GM18502 (cell line): ENCODE measurements around the gene DUS1L.

Experiments used
- ATAC-seq: cut with Tn5 transposase; IDR thresholded peaks from one replicate; pipeline ENCODE4 v1.9.1; 2021; ENCODE audit warnings: mild to moderate bottlenecking; ENCODE audit not compliant: unreplicated experiment, poor library complexity

DUS1L gene

GRCh38 chr17:82018152-82018988 lies 47.2 kb downstream of the DUS1L start:
- ATAC-seq, result no peak

GRCh38 chr17:82017612-82018151 lies 47.9 kb downstream of the DUS1L start:
- no peak for ATAC-seq

GRCh38 chr17:82016875-82017459 lies 48.6 kb downstream of the DUS1L start:
- no peak for ATAC-seq

DNA sequence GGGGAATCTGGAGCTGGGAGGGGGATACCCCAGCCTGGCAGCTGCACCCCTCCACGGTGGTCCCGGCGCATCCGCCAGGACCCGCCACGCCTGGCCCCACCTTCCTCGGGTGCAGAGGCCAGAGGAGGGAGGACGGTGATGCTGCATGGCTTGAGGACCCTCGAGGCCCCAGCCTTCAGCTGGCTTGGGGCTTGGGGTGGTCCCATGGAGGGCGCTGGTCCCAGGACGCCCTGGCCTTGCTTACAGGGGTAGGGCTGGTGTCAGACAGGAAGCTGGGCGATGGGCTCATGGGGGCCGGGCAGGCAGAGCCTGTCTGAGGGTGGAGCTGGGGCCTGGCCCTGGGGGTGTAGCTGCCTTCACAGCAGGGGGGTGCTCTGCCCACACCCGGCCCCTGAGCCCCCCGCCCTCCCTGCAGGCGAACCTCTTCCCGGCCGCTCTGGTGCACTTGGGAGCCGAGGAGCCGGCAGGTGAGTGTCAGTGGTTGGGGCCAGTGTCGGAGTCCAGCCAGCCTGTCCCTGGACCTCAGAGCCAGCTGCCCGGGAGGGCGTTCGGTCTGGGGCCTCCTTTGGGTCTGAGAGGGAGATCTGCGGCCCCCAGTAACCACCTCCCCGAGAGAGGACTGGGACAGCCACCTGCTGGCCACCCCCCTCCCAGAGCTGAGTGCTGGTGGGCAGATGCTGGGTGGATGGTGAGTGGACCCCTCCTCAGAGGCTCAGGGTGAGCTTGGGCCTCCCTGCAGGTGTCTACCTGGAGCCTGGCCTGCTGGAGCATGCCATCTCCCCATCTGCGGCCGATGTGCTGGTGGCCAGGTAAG lies 49.3 kb downstream of the DUS1L start:
- no peak for ATAC-seq

- ATAC-seq, result no peak
Measured at GRCh38 chr17:82015311-82015971, 50.2 kb downstream of the DUS1L start.

DNA sequence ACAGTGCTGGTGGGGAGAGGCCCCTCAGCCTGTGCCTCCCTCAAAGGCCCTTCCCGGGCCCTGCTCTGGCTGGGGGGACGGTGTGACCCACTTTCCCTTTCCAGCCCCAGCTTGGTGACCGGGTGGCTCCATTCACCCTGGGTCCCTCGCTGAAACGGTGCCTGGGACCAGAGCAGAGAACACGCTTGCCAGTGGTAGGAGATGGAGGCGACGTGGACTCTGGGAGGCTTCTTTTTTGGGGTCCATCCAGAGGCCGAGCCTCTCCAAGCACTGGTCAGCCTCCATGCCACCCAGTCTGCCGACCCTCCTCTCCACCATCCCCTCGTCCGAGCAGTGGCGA lies 50.7 kb downstream of the DUS1L start:
- ATAC-seq, result no peak

GRCh38 chr17:82014432-82014831 lies 51.2 kb downstream of the DUS1L start:
- ATAC-seq, result no peak

DNA sequence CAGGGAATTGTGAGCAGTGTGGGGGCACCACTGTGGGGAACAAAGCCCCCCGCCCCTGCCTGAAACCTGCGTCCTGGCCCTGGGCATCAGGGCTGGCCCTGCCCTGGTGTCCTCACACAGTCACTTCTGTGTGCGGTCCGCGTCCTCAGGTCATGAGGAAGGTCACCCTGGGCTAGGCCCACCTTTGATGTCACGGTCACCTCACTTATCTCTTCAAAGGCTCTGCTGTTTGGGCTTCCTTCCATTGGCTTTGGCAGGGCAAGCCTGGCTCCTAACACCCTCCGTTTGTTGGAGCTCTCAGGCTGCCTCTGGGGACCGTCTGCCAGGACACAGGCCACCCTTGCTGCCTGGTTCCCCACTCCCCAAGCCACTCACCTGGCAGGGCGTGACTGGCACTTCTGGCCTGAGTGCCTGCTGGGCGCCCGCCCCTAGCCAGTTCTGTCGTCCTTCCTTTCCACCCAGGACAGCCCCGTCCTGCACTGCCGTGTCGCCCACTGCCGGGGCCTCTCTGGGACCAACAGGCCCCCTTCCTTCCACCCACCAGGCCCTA lies 51.8 kb downstream of the DUS1L start:
- ATAC-seq, result no peak

GRCh38 chr17:82013341-82013740 lies 52.3 kb downstream of the DUS1L start:
- no peak for ATAC-seq

GRCh38 chr17:82012640-82013295 lies 52.8 kb downstream of the DUS1L start:
- ATAC-seq, result no peak

DNA sequence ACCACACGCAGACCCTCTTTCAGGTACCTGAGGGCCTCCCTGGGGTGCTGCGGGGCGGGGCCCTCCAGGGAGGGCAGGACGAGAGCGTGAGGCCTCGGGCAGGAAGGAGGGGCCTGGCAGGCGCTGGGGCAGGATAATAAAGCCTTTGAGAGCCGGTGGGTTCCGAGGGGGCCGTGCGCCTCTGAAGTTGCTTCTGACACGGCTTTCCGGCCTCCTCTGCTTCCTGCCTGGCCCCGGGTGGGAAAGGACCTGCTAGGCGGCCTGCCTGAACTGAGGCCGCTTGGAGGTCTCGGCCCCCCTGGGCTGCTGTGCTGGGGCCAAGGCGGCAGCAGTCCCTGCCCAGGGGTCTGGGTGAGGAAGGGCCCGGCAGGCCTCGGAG lies 53.4 kb downstream of the DUS1L start:
- ATAC-seq, result no peak

GRCh38 chr17:82011617-82012187 lies 53.9 kb downstream of the DUS1L start:
- no peak for ATAC-seq

GRCh38 chr17:82010575-82011525 lies 54.8 kb downstream of the DUS1L start:
- ATAC-seq, result no peak

DNA sequence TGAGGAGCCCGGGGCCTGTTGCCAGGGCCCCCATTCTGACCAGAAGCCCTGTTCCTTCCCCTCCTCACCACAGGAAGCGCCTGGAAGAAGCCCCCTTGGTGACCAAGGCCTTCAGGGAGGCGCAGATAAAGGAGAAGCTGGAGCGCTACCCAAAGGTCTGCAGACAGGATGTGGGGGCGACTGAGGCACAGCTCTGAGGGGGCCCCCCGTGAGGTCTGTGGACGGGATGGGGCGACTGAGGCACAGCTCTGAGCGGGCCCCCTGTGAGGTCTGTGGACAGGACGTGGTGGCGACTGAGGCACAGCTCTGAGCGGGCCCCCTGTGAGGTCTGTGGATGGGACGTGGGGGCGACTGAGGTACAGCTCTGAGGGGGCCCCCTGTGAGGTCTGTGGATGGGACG lies 56.2 kb downstream of the DUS1L start:
- ATAC-seq, result no peak

GRCh38 chr17:82008941-82009405 lies 56.6 kb downstream of the DUS1L start:
- no peak for ATAC-seq

DNA sequence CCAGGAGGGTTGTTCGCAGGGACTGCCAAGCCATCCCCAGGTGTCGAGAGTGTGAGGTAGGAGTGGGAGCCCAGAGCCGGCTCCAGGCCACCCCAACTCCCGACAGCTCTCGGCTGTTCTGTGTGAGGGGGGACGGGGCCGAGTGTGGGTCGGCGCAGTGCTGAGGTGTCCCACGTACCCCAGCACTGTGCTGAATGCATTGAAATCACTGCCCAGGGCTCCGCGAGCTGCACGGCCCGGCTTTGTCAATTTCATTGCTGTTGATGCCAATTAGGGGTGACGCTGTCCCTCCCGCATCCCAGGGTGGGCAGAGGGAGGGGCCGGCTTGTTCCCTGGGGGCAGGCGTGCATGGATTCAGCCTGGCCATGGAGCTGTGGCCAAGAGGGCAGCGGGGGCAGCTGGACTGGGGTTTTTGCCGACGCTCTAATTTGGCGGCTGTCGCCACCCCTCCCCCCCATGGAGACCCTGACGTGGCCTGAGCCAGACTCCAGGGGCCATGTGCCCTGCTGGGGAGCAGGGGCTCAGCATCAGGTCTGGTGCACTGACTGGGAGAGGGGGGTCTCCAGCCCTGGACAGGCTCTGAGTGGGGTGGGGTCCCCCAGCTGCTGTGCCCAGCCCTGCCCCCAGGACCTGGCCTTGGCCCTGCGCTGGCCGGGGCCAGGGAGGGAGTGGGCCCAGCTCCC lies 57.2 kb downstream of the DUS1L start:
- ATAC-seq, result no peak
